Daoy (cell line): ENCODE results near the gene NFKB1. TPM values are rescaled to one million over a fixed set of nuclear protein-coding genes. Genes with fewer than 3 reads are reported as not detected.
A peak's percentile ranks its signal among the peaks of the same experiment; 100 is the strongest.
"Not testable (repeated sequence)": the region's sequence is repeated elsewhere in the genome, so short reads cannot be mapped to it uniquely, and the experiment has no call there.

Source experiments
- DNase-seq: peaks from one replicate; pipeline ENCODE4 v3.0.0-alpha.2; 2015; ENCODE audit warnings: low read depth
- total RNA-seq: library from RNA; depleted of rRNA; stranded (reverse); fragments of >200 nt; shearing (Covaris generic); gene quantifications from 2 replicates; pipeline ENCODE4 v1.2.3, GENCODE V29; 2014; rRNA removed

NFKB1 gene
- total RNA-seq = 18.8 and 21.5 TPM in 2 replicates

GRCh38 chr4:102500696-102501446, at the start of gene NFKB1:
Gene NFKB1, plus strand, starts transcription at chr4:102501359. Its CDS starts 24,160 bp downstream, at chr4:102525519.
- peak; percentile 75 for DNase-seq

DNA sequence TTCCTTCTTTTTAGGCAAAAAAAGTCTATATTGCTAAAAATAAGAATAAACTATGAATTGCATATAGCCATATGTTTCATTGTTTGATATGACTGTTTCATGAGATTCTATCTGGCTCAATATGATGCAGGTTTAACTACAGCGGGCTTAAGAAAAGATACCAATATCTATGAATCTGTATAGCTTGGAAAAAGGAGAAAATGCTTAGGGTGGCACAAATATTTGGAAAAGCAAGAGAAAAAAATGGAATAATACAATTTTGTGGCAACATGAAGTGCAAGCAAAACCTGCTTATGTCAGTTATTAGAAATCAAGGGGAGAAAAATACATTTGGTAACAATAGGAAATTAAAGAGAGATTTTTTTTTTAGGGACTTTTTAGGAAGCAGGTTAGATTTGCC, 48.3 kb upstream of the NFKB1 start:
- no peak for DNase-seq

DNA sequence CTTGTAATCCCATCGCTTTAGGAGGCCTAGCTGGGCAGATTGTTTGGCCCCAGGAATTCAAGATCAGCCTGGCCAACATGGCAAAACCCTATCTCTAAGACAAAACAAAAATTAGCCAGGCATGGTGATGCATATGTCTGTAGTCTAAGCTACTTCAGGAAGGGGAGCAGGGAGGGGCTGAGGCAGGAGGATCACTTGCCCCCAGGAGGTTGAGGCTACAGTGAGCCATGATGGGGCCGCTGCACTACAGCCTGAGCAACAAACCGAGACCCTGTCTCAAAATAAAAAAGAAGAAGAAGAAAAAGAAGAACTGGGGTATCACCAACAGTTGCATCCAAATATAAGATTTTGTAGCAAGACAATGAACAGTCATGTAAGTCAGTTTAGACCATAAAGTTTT, 47.3 kb upstream of the NFKB1 start:
- no peak for DNase-seq

DNA sequence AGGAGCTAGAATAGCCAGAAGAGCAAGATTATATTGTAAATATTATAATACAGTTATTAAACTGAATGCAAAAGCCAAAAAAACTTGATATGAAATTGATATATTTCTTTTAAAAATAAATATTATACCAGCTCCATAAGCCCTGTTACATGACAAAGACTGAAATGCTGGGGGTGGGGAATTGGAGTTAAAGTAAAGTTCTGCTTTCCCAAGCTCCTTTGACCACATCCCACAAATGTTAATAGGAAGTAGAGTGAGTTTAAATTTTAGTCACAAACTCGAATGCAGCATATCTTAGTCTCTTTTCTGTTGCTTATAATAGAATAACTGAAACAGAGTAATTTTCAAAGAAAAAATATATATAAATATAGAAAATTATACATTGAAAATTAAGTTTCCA, 46.9 kb upstream of the NFKB1 start:
- no peak for DNase-seq

- no peak for DNase-seq
Measured at GRCh38 chr4:102454981-102455685, 46.0 kb upstream of the NFKB1 start.

DNA sequence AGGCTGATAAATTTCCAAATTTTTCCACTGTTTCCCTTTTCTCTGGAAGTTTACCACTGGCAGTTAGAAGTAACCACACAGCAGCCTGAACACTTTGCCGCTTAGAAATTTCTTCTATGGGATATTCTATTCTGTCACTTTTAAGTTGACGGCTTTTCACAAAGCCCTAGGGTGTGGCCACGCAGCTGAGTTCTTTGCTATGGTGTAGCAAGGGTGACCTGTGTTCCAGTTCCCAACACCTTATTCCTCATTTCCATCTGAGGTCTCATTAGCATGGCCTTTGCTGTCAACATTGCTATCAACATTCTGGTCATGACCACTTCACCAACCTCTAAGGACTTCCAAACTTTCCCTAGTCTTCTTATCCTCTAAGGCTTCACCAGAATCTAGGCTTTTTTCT, 45.4 kb upstream of the NFKB1 start:
- no peak for DNase-seq

DNA sequence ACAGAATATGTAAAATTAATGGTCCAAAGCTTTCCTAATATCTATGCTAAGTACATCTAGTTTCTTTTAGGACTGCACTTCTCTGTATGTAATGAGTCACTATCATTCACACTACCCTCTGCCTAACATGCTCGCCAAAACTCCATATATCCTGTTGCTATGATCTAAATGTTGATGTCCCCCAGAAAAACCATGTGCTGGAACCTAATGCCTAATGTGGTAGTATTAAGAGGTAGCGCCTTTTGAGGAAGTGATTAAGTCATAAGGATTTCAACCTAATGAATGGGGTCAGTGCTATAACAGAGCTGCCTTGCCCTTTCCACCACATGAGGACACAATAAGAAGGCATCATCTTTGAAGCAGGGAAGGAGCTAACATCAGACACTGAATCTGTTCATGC, 34.9 kb upstream of the NFKB1 start:
- no peak for DNase-seq

- DNase-seq = no peak
Measured at GRCh38 chr4:102469806-102470205, 31.4 kb upstream of the NFKB1 start.

GRCh38 chr4:102472441-102473013, 28.6 kb upstream of the NFKB1 start:
- DNase-seq = no peak

DNA sequence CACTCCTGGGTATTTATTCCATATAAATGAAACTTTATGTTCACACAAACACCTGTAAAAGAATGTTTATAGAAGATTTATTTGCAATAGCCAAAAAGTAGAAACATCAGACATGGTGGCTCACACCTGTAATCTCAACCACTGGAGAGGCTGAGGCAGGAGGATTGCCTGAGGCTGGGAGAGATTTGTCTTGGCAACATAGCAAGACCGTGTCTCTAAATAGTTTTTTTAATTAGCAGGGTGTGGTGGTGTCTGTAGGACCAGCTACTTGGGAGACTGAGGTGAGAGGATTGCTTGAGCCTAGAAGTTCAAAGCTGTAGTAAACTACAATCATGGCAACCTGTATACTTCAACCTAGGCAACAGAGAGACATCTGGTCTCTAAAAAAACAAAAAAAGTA, 27.7 kb upstream of the NFKB1 start:
- DNase-seq = no peak

- no peak for DNase-seq
Measured at GRCh38 chr4:102474736-102475504, 26.2 kb upstream of the NFKB1 start.

- DNase-seq = no peak
Measured at GRCh38 chr4:102477657-102478056, 23.5 kb upstream of the NFKB1 start.

DNA sequence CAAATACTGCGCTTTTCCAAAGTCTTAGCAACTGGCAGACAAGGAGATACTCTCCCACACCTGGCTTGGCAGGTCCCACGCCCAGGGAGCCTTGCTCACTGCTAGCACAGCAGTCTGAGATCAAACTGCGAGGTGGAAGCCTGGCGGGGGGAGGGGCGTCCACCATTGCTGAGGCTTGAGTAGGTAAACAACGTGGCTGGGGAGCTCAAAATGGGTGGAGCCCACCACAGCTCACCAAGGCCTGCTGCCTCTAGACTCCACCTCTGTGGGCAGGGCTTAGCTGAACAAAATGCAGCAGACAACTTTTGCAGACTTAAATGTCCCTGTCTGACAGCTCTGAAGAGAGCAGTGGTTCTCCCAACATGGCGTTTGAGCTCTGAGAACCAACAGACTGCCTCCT, 23.0 kb upstream of the NFKB1 start:
- no peak for DNase-seq

GRCh38 chr4:102479832-102480231, 21.3 kb upstream of the NFKB1 start:
- DNase-seq = not testable (repeated sequence)

DNA sequence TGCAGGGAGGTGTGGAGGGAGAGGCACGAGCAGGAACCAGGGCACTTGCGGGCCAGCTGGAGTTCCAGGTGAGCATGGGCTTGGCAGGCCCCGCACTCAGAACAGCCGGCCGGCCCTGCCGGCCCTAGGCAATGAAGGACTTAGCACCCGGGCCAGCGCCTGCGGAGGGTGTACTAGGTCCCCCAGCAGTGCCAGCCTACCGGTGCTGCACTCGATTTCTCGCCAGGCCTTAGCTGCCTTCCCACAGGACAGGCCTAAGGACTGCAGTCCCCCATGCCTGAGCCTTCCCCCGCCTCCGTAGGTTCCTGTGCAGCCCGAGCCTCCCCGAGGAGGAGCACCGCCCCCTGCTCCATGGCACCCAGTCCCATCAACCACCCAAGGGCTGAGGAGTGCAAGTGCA, 18.0 kb upstream of the NFKB1 start:
- no peak for DNase-seq

DNA sequence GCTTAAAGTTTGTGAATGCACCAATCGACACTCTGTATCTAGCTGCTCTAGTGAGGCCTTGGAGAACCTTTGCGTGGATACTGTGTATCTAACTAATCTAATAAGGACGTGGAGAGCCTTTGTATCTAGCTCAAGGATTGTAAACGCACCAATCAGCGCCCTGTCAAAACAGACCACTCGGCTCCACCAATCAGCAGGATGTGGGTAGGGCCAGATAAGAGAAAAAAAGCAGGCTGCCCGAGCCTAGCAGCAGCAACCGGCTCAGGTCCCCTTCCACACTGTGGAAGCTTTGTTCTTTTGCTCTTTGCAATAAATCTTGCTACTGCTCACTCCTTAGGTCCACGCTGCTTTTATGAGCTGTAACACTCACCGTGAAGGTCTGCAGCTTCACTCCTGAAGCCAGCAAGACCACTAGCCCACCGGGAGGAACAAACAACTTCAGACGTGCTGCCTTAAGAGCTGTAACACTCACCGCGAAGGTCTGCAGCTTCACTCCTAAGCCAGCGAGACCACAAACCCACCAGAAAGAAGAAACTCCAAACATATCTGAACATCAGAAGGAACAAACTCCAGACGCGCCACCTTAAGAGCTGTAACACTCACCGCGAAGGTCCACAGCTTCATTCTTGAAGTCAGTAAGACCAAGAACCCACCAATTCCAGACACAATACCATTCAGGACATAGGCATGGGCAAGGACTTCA, 17.0 kb upstream of the NFKB1 start:
- not testable (repeated sequence) for DNase-seq

- no peak for DNase-seq
Measured at GRCh38 chr4:102492531-102493241, 8.5 kb upstream of the NFKB1 start.

DNA sequence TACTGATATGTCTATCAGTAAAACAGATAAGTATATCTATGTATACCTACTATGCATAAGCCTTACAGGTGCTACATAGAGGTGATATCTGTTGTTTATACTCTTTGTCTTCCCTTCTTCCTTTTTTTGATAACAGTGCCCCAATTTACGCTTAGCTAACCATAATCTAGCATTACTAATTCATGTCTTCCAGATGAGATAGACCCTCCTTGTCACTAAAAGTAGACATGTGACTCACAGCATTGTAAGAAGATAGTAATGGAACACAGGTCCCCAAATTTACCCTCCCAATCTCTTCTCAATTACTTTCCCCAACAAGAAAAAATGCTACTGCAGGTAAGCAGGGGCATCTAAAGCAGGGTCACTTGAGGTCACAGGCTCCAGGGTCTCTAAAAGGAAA, 7.9 kb upstream of the NFKB1 start:
- no peak for DNase-seq

- DNase-seq = no peak
Measured at GRCh38 chr4:102493794-102494193, 7.4 kb upstream of the NFKB1 start.

GRCh38 chr4:102494603-102495002, 6.6 kb upstream of the NFKB1 start:
- DNase-seq = no peak

DNA sequence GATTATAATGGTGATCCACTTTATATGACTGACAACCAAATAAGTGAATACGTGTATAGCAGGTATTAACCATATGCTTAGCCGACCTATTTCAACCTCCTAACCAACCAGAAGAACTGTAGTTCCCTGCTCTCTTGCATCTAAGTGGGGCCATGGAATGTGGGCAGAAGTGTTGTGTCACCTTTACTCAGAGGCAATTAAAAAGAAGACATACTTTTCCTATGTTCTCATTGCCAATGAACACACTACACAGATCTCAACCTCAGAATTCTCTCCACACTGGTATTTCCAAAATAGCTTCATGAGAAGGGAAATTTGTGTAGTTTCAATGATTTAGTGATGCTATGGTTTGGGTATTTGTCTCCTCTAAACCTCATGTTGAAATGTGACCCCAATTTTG, 3.2 kb upstream of the NFKB1 start:
- DNase-seq = no peak
